AG09309 (cell line): ENCODE data around the gene ELF2.
"Not testable (repeated sequence)": the region's sequence is repeated elsewhere in the genome, so short reads cannot be mapped to it uniquely, and the experiment has no call there.

Source experiments
- DNase-seq: peaks from one replicate; pipeline ENCODE4 v3.0.0-alpha.2; 2010; ENCODE audit warnings: low read depth
- H3K4me3 ChIP-seq: 2 replicates; pipeline ENCODE4 v1.5.1; 2011; ENCODE audit warnings: mild to moderate bottlenecking, low read depth, low read length, moderate library complexity; ENCODE audit not compliant: control insufficient read depth
- CTCF ChIP-seq: IDR thresholded peaks from 2 replicates; pipeline ENCODE4 v1.5.1; 2011; ENCODE audit warnings: mild to moderate bottlenecking, low read depth, low read length, inconsistent platforms; ENCODE audit not compliant: insufficient read depth, control insufficient read depth; ENCODE audit errors: missing control alignments

Gene ELF2

GRCh38 chr4:139177049-139177868 lies at the start of gene ELF2:
ELF2 (minus strand) TSS chr4:139177218; CDS start chr4:139137701, 39,517 bp downstream.
- peak within 1 kb of the TSS; percentile 81 for H3K4me3 ChIP-seq
- DNase-seq = peak; percentile 44
- TF ChIP-seq CTCF = no peak

GRCh38 chr4:139223682-139224317 lies 46.8 kb upstream of the ELF2 start:
- no peak overlapping the region for H3K4me3 ChIP-seq
- no peak for DNase-seq
- no peak for TF ChIP-seq CTCF

GRCh38 chr4:139222215-139222614 lies 45.2 kb upstream of the ELF2 start:
- no peak for DNase-seq
- no peak for TF ChIP-seq CTCF
- no peak overlapping the region for H3K4me3 ChIP-seq

- no peak for DNase-seq
- TF ChIP-seq CTCF = no peak
Measured at GRCh38 chr4:139221687-139222086, 44.7 kb upstream of the ELF2 start.

GRCh38 chr4:139219450-139220055 lies 42.5 kb upstream of the ELF2 start:
- TF ChIP-seq CTCF = no peak

More at GRCh38 chr4:139221687-139222086, 44.7 kb upstream of the ELF2 start:
- H3K4me3 ChIP-seq = no peak overlapping the region

GRCh38 chr4:139214039-139214534 lies 37.1 kb upstream of the ELF2 start:
- DNase-seq = no peak
- no peak overlapping the region for H3K4me3 ChIP-seq
- TF ChIP-seq CTCF = no peak

More at GRCh38 chr4:139219450-139220055, 42.5 kb upstream of the ELF2 start:
- no peak for DNase-seq
- no peak overlapping the region for H3K4me3 ChIP-seq

GRCh38 chr4:139213633-139214032 lies 36.6 kb upstream of the ELF2 start:
- H3K4me3 ChIP-seq, DNase-seq: not testable (repeated sequence)
